PFSK-1 (cell line): ENCODE results near the gene UNC93A.

ENCODE experiments used
- FOXP2 ChIP-seq: optimal IDR thresholded peaks from 2 replicates; pipeline ENCODE3; 2011; ENCODE audit warnings: borderline replicate concordance, control low read depth, inconsistent platforms; ENCODE audit not compliant: insufficient read depth; ENCODE audit errors: extremely low read length, extremely low read depth
- POLR2AphosphoS5 ChIP-seq: IDR thresholded peaks from 2 replicates; pipeline ENCODE4 v1.6.1; 2012; ENCODE audit warnings: low read depth, mild to moderate bottlenecking, control low read depth, low read length, moderate library complexity
- REST ChIP-seq, 2 experiments: IDR thresholded peaks; 2 replicates each; pipeline versions ENCODE4 v1.6.1 to v1.8.0; 2011 to 2012; ENCODE audit warnings: low read depth in 2 of 2, low read length in 2 of 2, control low read depth in 1 of 2, inconsistent platforms in 1 of 2, mild to moderate bottlenecking in 1 of 2, moderate library complexity in 1 of 2; ENCODE audit not compliant: insufficient read depth in 1 of 2
- SIN3A ChIP-seq: IDR thresholded peaks from 2 replicates; pipeline ENCODE4 v1.6.1; 2012; ENCODE audit warnings: mild to moderate bottlenecking, low read length, moderate library complexity, borderline replicate concordance; ENCODE audit not compliant: insufficient read depth
- TAF1 ChIP-seq: IDR thresholded peaks from 2 replicates; pipeline ENCODE4 v1.6.1; 2012; ENCODE audit warnings: low read length, control low read depth, borderline replicate concordance; ENCODE audit not compliant: insufficient read depth

The UNC93A gene

GRCh38 chr6:167294651-167295494 lies 3.8 kb downstream of the UNC93A start:
- TF ChIP-seq TAF1 (no peak), REST (IDR thresholded peaks at IDR 0.05; ENCODE audit: insufficient read depth in 1 of 2, low read depth in 2 of 2, low read length in 2 of 2) (no peak), FOXP2 (no peak), POLR2AphosphoS5 (no peak), SIN3A (no peak)

GRCh38 chr6:167295495-167296292 lies 4.6 kb downstream of the UNC93A start:
- TF ChIP-seq FOXP2 (no peak), SIN3A (no peak), POLR2AphosphoS5 (no peak), TAF1 (no peak), REST (IDR thresholded peaks at IDR 0.05; ENCODE audit: insufficient read depth in 1 of 2, low read depth in 2 of 2, low read length in 2 of 2) (no peak)

GRCh38 chr6:167296293-167296690 lies 5.2 kb downstream of the UNC93A start:
- no peak for TF ChIP-seq TAF1

- TF ChIP-seq POLR2AphosphoS5 = no peak
- TF ChIP-seq FOXP2 = no peak
- TF ChIP-seq TAF1 = no peak
- no peak for TF ChIP-seq SIN3A
- TF ChIP-seq REST (IDR thresholded peaks at IDR 0.05; ENCODE audit: insufficient read depth in 1 of 2, low read depth in 2 of 2, low read length in 2 of 2) = no peak
Measured at GRCh38 chr6:167296902-167297301, 5.8 kb downstream of the UNC93A start.

- no peak for TF ChIP-seq REST (IDR thresholded peaks at IDR 0.05; ENCODE audit: insufficient read depth in 1 of 2, low read depth in 2 of 2, low read length in 2 of 2)
- TF ChIP-seq FOXP2 = no peak
- TF ChIP-seq POLR2AphosphoS5 = no peak
- TF ChIP-seq SIN3A = no peak
- TF ChIP-seq TAF1 = no peak
Measured at GRCh38 chr6:167298127-167298526, 7.0 kb downstream of the UNC93A start.
